WI38 (cell line): ENCODE measurements around the gene CCR5.

Experiments used
- H3K4me3 ChIP-seq: 2 replicates; pipeline ENCODE4 v1.5.1; 2011; ENCODE audit warnings: low read depth, mild to moderate bottlenecking, control low read depth, low read length
- CTCF ChIP-seq: IDR thresholded peaks from 2 replicates; pipeline ENCODE4 v1.5.1; 2012; ENCODE audit warnings: low read depth, mild to moderate bottlenecking, control low read depth, low read length

Gene CCR5

GRCh38 chr3:46405301-46406019 lies 34.7 kb downstream of the CCR5 start:
- H3K4me3 ChIP-seq, result no peak overlapping the region
- no peak for TF ChIP-seq CTCF

GRCh38 chr3:46406443-46406787 lies 35.7 kb downstream of the CCR5 start:
- no peak for TF ChIP-seq CTCF
- H3K4me3 ChIP-seq, result no peak overlapping the region

- H3K4me3 ChIP-seq, result peak within 1 kb of the TSS; percentile 47
These were observed 36.3 kb downstream of the CCR5 start, which contains the start of the genes CCR5AS and CCRL2 for GRCh38 chr3:46406788-46407611. Gene CCR5AS (minus strand): TSS chr3:46407066. Gene CCRL2 (plus strand): TSS chr3:46407259. CDS start chr3:46408080, 821 bp downstream.

GRCh38 chr3:46407970-46408369 lies 37.2 kb downstream of the CCR5 start:
- peak overlapping the region; percentile 47; the same call in 1 of the 2 replicates for H3K4me3 ChIP-seq
- no peak for TF ChIP-seq CTCF

More at GRCh38 chr3:46406788-46407611, 36.3 kb downstream of the CCR5 start, which contains the start of the genes CCR5AS and CCRL2:
- no peak for TF ChIP-seq CTCF

- H3K4me3 ChIP-seq, result no peak overlapping the region
- TF ChIP-seq CTCF, result no peak
These were observed 38.1 kb downstream of the CCR5 start for GRCh38 chr3:46408853-46409252.

GRCh38 chr3:46409739-46410489 lies 39.2 kb downstream of the CCR5 start:
- TF ChIP-seq CTCF, result no peak
- H3K4me3 ChIP-seq, result no peak overlapping the region

GRCh38 chr3:46410669-46411068 lies 39.9 kb downstream of the CCR5 start:
- no peak overlapping the region for H3K4me3 ChIP-seq
- no peak for TF ChIP-seq CTCF
